ENCODE measurements around the gene BRCA1.
A peak's percentile ranks its signal among the peaks of the same experiment; 100 is the strongest.
"Not testable (repeated sequence)": the region's sequence is repeated elsewhere in the genome, so short reads cannot be mapped to it uniquely, and the experiment has no call there.

BRCA1 gene

GRCh38 chr17:43068570-43069367 lies 56.4 kb downstream of the BRCA1 start:
- no peak for DNase-seq

GRCh38 chr17:43062984-43063638 lies 62.1 kb downstream of the BRCA1 start:
- no peak for DNase-seq

- DNase-seq: no peak
Measured at GRCh38 chr17:43056051-43056450, 69.1 kb downstream of the BRCA1 start.

GRCh38 chr17:43053008-43053407 lies 72.2 kb downstream of the BRCA1 start:
- not testable (repeated sequence) for DNase-seq

- no peak for DNase-seq
Measured at GRCh38 chr17:43051969-43052368, 73.2 kb downstream of the BRCA1 start.

- DNase-seq: no peak
Measured at GRCh38 chr17:43044024-43044423, 81.1 kb downstream of the BRCA1 start.

GRCh38 chr17:43043307-43043706 lies 81.9 kb downstream of the BRCA1 start:
- no peak for DNase-seq

- DNase-seq: no peak
Measured at GRCh38 chr17:43042025-43042628, 83.0 kb downstream of the BRCA1 start.

GRCh38 chr17:43040655-43041054 lies 84.5 kb downstream of the BRCA1 start:
- no peak for DNase-seq

- no peak for DNase-seq
Measured at GRCh38 chr17:43039646-43040045, 85.5 kb downstream of the BRCA1 start.

- no peak for DNase-seq
Measured at GRCh38 chr17:43034894-43035293, 90.3 kb downstream of the BRCA1 start.

GRCh38 chr17:43033948-43034881 lies 90.9 kb downstream of the BRCA1 start:
- DNase-seq: peak; percentile 22

GRCh38 chr17:43031666-43032065 lies 93.5 kb downstream of the BRCA1 start:
- no peak for DNase-seq

GRCh38 chr17:43030137-43030767 lies 94.9 kb downstream of the BRCA1 start:
- DNase-seq: no peak

GRCh38 chr17:43028221-43028861 lies 96.8 kb downstream of the BRCA1 start:
- no peak for DNase-seq

GRCh38 chr17:43027091-43028032 lies 97.8 kb downstream of the BRCA1 start:
- no peak for DNase-seq

GRCh38 chr17:43026595-43026994 lies 98.6 kb downstream of the BRCA1 start:
- no peak for DNase-seq

GRCh38 chr17:43025766-43026537 lies 99.2 kb downstream of the BRCA1 start:
- DNase-seq: no peak

GRCh38 chr17:43025290-43025657 lies 99.9 kb downstream of the BRCA1 start:
- no peak for DNase-seq

Measured in NCI-H2171 (cell line).